AG04450 (cell line): ENCODE results near the gene TDRD9. TPM values are rescaled to one million over a fixed set of nuclear protein-coding genes. Genes with fewer than 3 reads are reported as not detected.

ENCODE experiments used
- CTCF ChIA-PET: fragments of 300-600, 350-600 bp; formaldehyde crosslinking; extraction: SDS; loops from one replicate; lab custom pipeline; 2022; ENCODE audit warnings: antibody characterized with exemption, inconsistent platforms; lab: Charles Lee
- POLR2A ChIA-PET: fragments of 350-600 bp; formaldehyde crosslinking; extraction: SDS; loops from one replicate; lab custom pipeline; 2021; ENCODE audit warnings: antibody characterized with exemption, inconsistent platforms; lab: Yijun Ruan, JAX
- DNase-seq: peaks from one replicate; pipeline ENCODE4 v3.0.0-alpha.2; 2011; ENCODE audit warnings: low read depth, low spot score
- H3K27ac ChIP-seq: one replicate; pipeline ENCODE4 v1.5.1; 2012; ENCODE audit warnings: low read depth, low read length, control low read depth
- H3K27me3 ChIP-seq: one replicate; pipeline ENCODE4 v1.6.0; 2012; ENCODE audit warnings: low read length; ENCODE audit not compliant: control insufficient read depth, insufficient read depth
- H3K4me3 ChIP-seq: 2 replicates; pipeline ENCODE4 v1.5.1; 2011; ENCODE audit warnings: mild to moderate bottlenecking, low read depth, low read length, control low read depth
- H3K9me3 ChIP-seq: 2 replicates; pipeline ENCODE4 v1.5.1; 2012; ENCODE audit warnings: low read length; ENCODE audit not compliant: control insufficient read depth, insufficient read depth
- CTCF ChIP-seq: IDR thresholded peaks from 2 replicates; pipeline ENCODE4 v1.5.1; 2011; ENCODE audit warnings: low read depth, low read length, control low read depth, inconsistent platforms
- polyA plus RNA-seq: library from polyadenylated mRNA; depleted of rRNA; stranded (reverse); fragments of >200 nt; gene quantifications from 2 replicates; pipeline ENCODE4 v1.2.3, GENCODE V29; 2011

Gene TDRD9
- polyA plus RNA-seq, 1 experiment = 0.05 TPM

- Histone ChIP-seq H3K27me3 (no peaks in the 10 kb centered on the region), H3K27ac (no peak overlapping the region), H3K4me3 (no peak overlapping the region), H3K9me3 (peaks cover 3% of the 10 kb centered on the region; the same call in 1 of the 2 replicates)
- ChIA-PET CTCF (no interaction called here), POLR2A (no interaction called here)
- DNase-seq = no peak
- TF ChIP-seq CTCF = no peak
Observed at GRCh38 chr14:104062281-104062680, 134.0 kb downstream of the TDRD9 start.

GRCh38 chr14:104064003-104064402 is 135.7 kb downstream of the TDRD9 start:
- DNase-seq = no peak
- Histone ChIP-seq H3K9me3 (peaks cover 3% of the 10 kb centered on the region; the same call in 1 of the 2 replicates), H3K27me3 (no peaks in the 10 kb centered on the region), H3K4me3 (no peak overlapping the region), H3K27ac (no peak overlapping the region)
- ChIA-PET CTCF (interaction anchor here (1.1 kb wide), 1 partner anchor 14 kb away, joined by 9 read pairs; no protein-coding TSS in a partner anchor), POLR2A (no interaction called here)
- no peak for TF ChIP-seq CTCF

- no peak for DNase-seq
- TF ChIP-seq CTCF = no peak
- Histone ChIP-seq H3K9me3 (peaks cover 3% of the 10 kb centered on the region; the same call in 1 of the 2 replicates), H3K27ac (no peak overlapping the region), H3K4me3 (no peak overlapping the region), H3K27me3 (no peaks in the 10 kb centered on the region)
- ChIA-PET POLR2A (no interaction called here), CTCF (no interaction called here)
Observed at GRCh38 chr14:104066279-104066678, 138.0 kb downstream of the TDRD9 start.

- Histone ChIP-seq H3K27ac (no peak overlapping the region), H3K27me3 (no peaks in the 10 kb centered on the region), H3K9me3 (peaks cover 3% of the 10 kb centered on the region; the same call in 1 of the 2 replicates), H3K4me3 (no peak overlapping the region)
- no peak for TF ChIP-seq CTCF
- ChIA-PET POLR2A (no interaction called here), CTCF (no interaction called here)
- no peak for DNase-seq
Observed at GRCh38 chr14:104066719-104067295, 138.6 kb downstream of the TDRD9 start.

- H3K27ac ChIP-seq = no peak overlapping the region
- TF ChIP-seq CTCF = no peak
- POLR2A ChIA-PET = no interaction called here
- CTCF ChIA-PET = no interaction called here
- no peak overlapping the region for H3K4me3 ChIP-seq
- peaks cover 3% of the 10 kb centered on the region; the same call in 1 of the 2 replicates for H3K9me3 ChIP-seq
- DNase-seq = no peak
- no peaks in the 10 kb centered on the region for H3K27me3 ChIP-seq
Observed at GRCh38 chr14:104069541-104069940, 141.3 kb downstream of the TDRD9 start.
